ENCODE measurements around the gene XNDC1N. TPM values are rescaled to one million over a fixed set of nuclear protein-coding genes. Genes with fewer than 3 reads are reported as not detected.

The XNDC1N gene
- total and polyA plus RNA-seq, 2 of the 13 experiments (the other 11 are each of a cell fraction or from before 2014, with no cell fraction given) = 3.4 to 7.5 TPM

DNA sequence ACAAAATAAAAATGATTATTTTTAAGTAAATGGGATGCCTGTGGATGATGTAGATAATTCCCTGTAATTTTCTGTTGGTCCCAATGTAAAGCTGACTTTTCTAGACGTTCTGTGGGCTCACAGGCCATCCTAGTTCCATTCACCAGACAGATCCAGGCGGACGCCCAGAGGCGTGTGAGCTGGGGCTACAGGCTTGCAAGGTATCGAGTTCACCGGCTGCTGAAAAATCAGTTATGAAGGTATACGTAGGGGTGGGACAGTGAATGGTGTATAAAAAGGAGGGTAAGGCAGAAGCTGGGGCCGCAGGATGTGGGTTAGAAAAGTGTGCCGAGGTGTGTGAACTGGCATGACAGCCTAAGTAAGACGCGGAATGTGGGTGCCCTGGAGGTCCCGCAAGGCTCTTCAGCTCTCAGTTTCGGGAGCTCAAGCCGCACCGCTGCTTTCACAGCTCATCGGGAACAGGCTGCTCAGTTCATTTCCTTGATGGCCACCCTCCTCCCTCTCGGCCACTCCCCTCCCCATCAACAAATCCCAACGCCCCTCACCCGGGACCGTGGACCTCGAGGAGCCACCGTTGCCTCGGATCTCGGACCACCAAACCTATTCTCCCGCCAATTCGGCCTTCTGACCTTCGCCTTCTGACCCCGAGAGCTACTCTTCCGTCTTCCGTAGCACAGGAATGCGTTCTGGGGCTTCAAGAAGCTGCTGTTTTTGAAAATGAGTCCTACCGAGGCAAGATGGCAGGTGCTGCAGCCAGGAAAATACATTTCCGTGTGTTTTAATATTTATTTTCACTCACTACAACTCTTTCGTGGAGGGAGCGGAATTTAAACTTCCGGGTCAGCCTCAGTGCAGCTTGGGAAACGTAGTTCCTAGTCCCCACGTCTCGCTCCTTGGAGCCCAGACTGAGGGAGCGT, at the start of gene XNDC1N (continued):
- TF ChIP-seq SRSF9 (IDR thresholded peaks at IDR 0.05; ENCODE audit: borderline replicate concordance, insufficient read depth, low read depth, low read length, poor library complexity, severe bottlenecking) = no peak
- peak; percentile 80; the same call in 1 of the 2 replicates for TF ChIP-seq ZFP90 (CRISPR knock-in tag; IDR thresholded peaks at IDR 0.05; ENCODE audit: borderline replicate concordance)
- TF ChIP-seq, protein P1, sequence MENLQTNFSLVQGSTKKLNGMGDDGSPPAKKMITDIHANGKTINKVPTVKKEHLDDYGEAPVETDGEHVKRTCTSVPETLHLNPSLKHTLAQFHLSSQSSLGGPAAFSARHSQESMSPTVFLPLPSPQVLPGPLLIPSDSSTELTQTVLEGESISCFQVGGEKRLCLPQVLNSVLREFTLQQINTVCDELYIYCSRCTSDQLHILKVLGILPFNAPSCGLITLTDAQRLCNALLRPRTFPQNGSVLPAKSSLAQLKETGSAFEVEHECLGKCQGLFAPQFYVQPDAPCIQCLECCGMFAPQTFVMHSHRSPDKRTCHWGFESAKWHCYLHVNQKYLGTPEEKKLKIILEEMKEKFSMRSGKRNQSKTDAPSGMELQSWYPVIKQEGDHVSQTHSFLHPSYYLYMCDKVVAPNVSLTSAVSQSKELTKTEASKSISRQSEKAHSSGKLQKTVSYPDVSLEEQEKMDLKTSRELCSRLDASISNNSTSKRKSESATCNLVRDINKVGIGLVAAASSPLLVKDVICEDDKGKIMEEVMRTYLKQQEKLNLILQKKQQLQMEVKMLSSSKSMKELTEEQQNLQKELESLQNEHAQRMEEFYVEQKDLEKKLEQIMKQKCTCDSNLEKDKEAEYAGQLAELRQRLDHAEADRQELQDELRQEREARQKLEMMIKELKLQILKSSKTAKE (CRISPR knock-in tag; IDR thresholded peaks at IDR 0.05; ENCODE audit: borderline replicate concordance) = no peak
- TF ChIP-seq, protein P2, sequence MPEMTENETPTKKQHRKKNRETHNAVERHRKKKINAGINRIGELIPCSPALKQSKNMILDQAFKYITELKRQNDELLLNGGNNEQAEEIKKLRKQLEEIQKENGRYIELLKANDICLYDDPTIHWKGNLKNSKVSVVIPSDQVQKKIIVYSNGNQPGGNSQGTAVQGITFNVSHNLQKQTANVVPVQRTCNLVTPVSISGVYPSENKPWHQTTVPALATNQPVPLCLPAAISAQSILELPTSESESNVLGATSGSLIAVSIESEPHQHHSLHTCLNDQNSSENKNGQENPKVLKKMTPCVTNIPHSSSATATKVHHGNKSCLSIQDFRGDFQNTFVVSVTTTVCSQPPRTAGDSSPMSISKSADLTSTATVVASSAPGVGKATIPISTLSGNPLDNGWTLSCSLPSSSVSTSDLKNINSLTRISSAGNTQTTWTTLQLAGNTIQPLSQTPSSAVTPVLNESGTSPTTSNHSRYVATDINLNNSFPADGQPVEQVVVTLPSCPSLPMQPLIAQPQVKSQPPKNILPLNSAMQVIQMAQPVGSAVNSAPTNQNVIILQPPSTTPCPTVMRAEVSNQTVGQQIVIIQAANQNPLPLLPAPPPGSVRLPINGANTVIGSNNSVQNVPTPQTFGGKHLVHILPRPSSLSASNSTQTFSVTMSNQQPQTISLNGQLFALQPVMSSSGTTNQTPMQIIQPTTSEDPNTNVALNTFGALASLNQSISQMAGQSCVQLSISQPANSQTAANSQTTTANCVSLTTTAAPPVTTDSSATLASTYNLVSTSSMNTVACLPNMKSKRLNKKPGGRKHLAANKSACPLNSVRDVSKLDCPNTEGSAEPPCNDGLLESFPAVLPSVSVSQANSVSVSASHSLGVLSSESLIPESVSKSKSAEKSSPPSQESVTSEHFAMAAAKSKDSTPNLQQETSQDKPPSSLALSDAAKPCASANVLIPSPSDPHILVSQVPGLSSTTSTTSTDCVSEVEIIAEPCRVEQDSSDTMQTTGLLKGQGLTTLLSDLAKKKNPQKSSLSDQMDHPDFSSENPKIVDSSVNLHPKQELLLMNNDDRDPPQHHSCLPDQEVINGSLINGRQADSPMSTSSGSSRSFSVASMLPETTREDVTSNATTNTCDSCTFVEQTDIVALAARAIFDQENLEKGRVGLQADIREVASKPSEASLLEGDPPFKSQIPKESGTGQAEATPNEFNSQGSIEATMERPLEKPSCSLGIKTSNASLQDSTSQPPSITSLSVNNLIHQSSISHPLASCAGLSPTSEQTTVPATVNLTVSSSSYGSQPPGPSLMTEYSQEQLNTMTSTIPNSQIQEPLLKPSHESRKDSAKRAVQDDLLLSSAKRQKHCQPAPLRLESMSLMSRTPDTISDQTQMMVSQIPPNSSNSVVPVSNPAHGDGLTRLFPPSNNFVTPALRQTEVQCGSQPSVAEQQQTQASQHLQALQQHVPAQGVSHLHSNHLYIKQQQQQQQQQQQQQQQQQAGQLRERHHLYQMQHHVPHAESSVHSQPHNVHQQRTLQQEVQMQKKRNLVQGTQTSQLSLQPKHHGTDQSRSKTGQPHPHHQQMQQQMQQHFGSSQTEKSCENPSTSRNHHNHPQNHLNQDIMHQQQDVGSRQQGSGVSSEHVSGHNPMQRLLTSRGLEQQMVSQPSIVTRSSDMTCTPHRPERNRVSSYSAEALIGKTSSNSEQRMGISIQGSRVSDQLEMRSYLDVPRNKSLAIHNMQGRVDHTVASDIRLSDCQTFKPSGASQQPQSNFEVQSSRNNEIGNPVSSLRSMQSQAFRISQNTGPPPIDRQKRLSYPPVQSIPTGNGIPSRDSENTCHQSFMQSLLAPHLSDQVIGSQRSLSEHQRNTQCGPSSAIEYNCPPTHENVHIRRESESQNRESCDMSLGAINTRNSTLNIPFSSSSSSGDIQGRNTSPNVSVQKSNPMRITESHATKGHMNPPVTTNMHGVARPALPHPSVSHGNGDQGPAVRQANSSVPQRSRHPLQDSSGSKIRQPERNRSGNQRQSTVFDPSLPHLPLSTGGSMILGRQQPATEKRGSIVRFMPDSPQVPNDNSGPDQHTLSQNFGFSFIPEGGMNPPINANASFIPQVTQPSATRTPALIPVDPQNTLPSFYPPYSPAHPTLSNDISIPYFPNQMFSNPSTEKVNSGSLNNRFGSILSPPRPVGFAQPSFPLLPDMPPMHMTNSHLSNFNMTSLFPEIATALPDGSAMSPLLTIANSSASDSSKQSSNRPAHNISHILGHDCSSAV (CRISPR knock-in tag; IDR thresholded peaks at IDR 0.05; ENCODE audit: borderline replicate concordance) = no peak
- no peak; the same call in 1 of the 2 replicates for TF ChIP-seq HDAC2 (CRISPR knock-in tag; IDR thresholded peaks at IDR 0.05)
- TF ChIP-seq GTF3A (CRISPR knock-in tag; conservative IDR thresholded peaks at IDR 0.05) = no peak
- no peak; the same call in 1 of the 2 replicates for TF ChIP-seq ZNF567 (CRISPR knock-in tag; IDR thresholded peaks at IDR 0.05; ENCODE audit: borderline replicate concordance)
- no peak for TF ChIP-seq PRMT3 (CRISPR knock-in tag; IDR thresholded peaks at IDR 0.05; ENCODE audit: borderline replicate concordance, low read depth)
- TF ChIP-seq KLF16 (CRISPR knock-in tag; IDR thresholded peaks at IDR 0.05) = no peak; a peak in 1 of 4 replicates
- 0 out of 2 replicates have a peak, but pooled peaks have one; percentile 64 for TF ChIP-seq MEF2D (CRISPR knock-in tag; IDR thresholded peaks at IDR 0.05)
